Psoas muscle (tissue), 8 donors: ENCODE results near the gene SMG7. TPM values are rescaled to one million over a fixed set of nuclear protein-coding genes. Genes with fewer than 3 reads are reported as not detected.
A peak's percentile ranks its signal among the peaks of the same experiment; 100 is the strongest.
"Not testable (repeated sequence)": the region's sequence is repeated elsewhere in the genome, so short reads cannot be mapped to it uniquely, and the experiment has no call there.

Source experiments
- ATAC-seq, 4 donors: fragments of 200-7000 bp; cut with Tn5 transposase; one replicate each; pipeline ENCODE4 v1.9.1; 2020; ENCODE audit warnings: moderate library complexity in 3 of 4, mild to moderate bottlenecking in 2 of 4
- DNase-seq, 2 donors: peaks; one replicate each; pipeline ENCODE4 v3.0.0-alpha.2; 2020
- H3K27ac ChIP-seq: fragments of 200-600 bp; one replicate; pipeline ENCODE4 v1.8.0; 2022
- H3K27me3 ChIP-seq, 3 donors: fragments of 200-600 bp in 1 of 3; one replicate each; pipeline versions ENCODE4 v1.6.1 to v1.8.0; 2013 to 2022; ENCODE audit warnings: low read length in 2 of 3, mild to moderate bottlenecking in 2 of 3, moderate library complexity in 1 of 3; ENCODE audit not compliant: insufficient read depth in 3 of 3
- H3K36me3 ChIP-seq, 2 donors: fragments of 200-600 bp in 1 of 2; one replicate each; pipeline versions ENCODE4 v1.6.1 to v1.8.0; 2013 to 2022; ENCODE audit warnings: low read depth in 1 of 2, mild to moderate bottlenecking in 1 of 2, moderate library complexity in 1 of 2; ENCODE audit not compliant: insufficient read depth in 1 of 2
- H3K4me1 ChIP-seq: fragments of 200-600 bp; one replicate; pipeline ENCODE4 v1.8.0; 2022
- H3K4me3 ChIP-seq: fragments of 200-600 bp; one replicate; pipeline ENCODE4 v1.8.0; 2022; ENCODE audit warnings: mild to moderate bottlenecking
- H3K9me3 ChIP-seq: fragments of 200-600 bp; one replicate; pipeline ENCODE4 v1.8.0; 2022
- CTCF ChIP-seq: fragments of 200-600 bp; IDR thresholded peaks from one replicate; pipeline ENCODE4 v1.8.0; 2022; ENCODE audit warnings: antibody characterized with exemption
- WGBS, 3 donors: extraction: QIAGEN DNeasy Blood & Tissue Kit; methylation state at CpG; one replicate each; pipeline versions ENCODE4 v1.1.6 to v1.1.7; 2013; 5-methylcytosine and 5-hydroxymethylcytosine counted together
- intact Hi-C, 2 donors: fragments of 100-400 bp; cut with DNase I; formaldehyde crosslinking; loops; one replicate each; pipeline versions ENCODE4 v1.11.0 to v1.14.2; 2022
- long read RNA-seq, 2 donors: library from polyadenylated mRNA; unstranded; transcript quantifications; one replicate each; pipeline ENCODE4 v2.0.0, GENCODE V29; 2021
- polyA plus RNA-seq, 3 donors: library from polyadenylated mRNA; stranded (reverse); fragments of 200-250 nt; gene quantifications; one replicate each; pipeline ENCODE4 v1.2.3, GENCODE V29; 2013
- total RNA-seq, 4 donors: library from RNA; stranded (reverse); fragmentation: NEBNext Ultra II Directional in 2 of 4; extraction: Animal tissue kit (Norgen Biotek cat#: 25700) in 2 of 4; gene quantifications; one replicate each; pipeline versions ENCODE4 v1.2.1 to v1.2.4, GENCODE V29; 2021 to 2023
- donor health status: healthy with polysubstance abuse.
- donor health status: DM: no; HTN: no; CAD: no; lungs with moderate emphysema.
- donor health status: Bipolar disorder and iron deficiency.
- donor health status: healthy.
- donor health status: DM: yes; HTN: yes; CAD: no.
- donor health status: DM: no; HTN: no; CAD: no.
- donor health status: DM: no; HTN: no; CAD: no.
- donor health status: DM: yes; HTN: yes; CAD: no.

SMG7 gene
- 10 to 100 TPM; 21.1 to 40.3 (median 32.1) TPM for total RNA-seq
- 10 to 100 TPM; 14.1 to 26.4 (median 22.9) TPM for polyA plus RNA-seq
- long read RNA-seq, donor 1, partial matches to known transcripts = 7 of 10 reads
- long read RNA-seq, donor 1, other reads (novel, unspliced or antisense) = 3 of 10 reads
- long read RNA-seq, donor 2, partial matches to known transcripts = 10 of 13 reads
- long read RNA-seq, donor 2, other reads (novel, unspliced or antisense) = 3 of 13 reads

GRCh38 chr1:183472488-183473216, at the start of gene SMG7:
Gene SMG7 (plus strand): TSS chr1:183472499. CDS start chr1:183472621, 122 bp downstream.
- H3K27me3 ChIP-seq = no peaks in the 10 kb centered on the region
- ATAC-seq (peak in 2 of 4 donors; percentile 1 to 5), DNase-seq (peak; percentile 60 to 72)
- WGBS, 3 donors = 0 to 1% (median 0%) methylated on average over 52 to 69 of the region's 70 CpGs
- H3K9me3 ChIP-seq = no peaks in the 10 kb centered on the region
- peaks cover 41% of the 10 kb centered on the region for H3K4me1 ChIP-seq
- peak within 1 kb of the TSS; percentile 98 for H3K4me3 ChIP-seq
- H3K27ac ChIP-seq = peak within 1 kb of the TSS; percentile 99
- H3K36me3 ChIP-seq = no peaks in the 10 kb centered on the region
- TF ChIP-seq CTCF = no peak
- intact Hi-C loops = loop anchor here (2.0 to 5.0 kb wide), 2 partner anchors 150 to 162 kb away; partner anchors contain the start of gene ARPC5 (in 1 of the 2)

- H3K27ac ChIP-seq = no peak overlapping the region
- H3K27me3 ChIP-seq = peaks cover 0 to 50% (median 2%) of the 10 kb centered on the region in 3 donors
- ATAC-seq (no peak), DNase-seq (no peak)
- no peak for TF ChIP-seq CTCF
- 42 to 54% (median 49%) methylated on average over 1 of the region's 1 CpG for WGBS, 3 donors
- H3K9me3 ChIP-seq = no peaks in the 10 kb centered on the region
- intact Hi-C loops = no loop called here
- H3K4me1 ChIP-seq = no peaks in the 10 kb centered on the region
- H3K4me3 ChIP-seq = no peak overlapping the region
- H3K36me3 ChIP-seq = no peaks in the 10 kb centered on the region
Measured at GRCh38 chr1:183423541-183423940, 48.8 kb upstream of the SMG7 start.

GRCh38 chr1:183424691-183425090, 47.6 kb upstream of the SMG7 start:
- DNase-seq (no peak), ATAC-seq (no peak)
- no peaks in the 10 kb centered on the region for H3K4me1 ChIP-seq
- peaks cover 0 to 42% (median 4%) of the 10 kb centered on the region in 3 donors for H3K27me3 ChIP-seq
- H3K36me3 ChIP-seq = no peaks in the 10 kb centered on the region
- TF ChIP-seq CTCF = no peak
- intact Hi-C loops = no loop called here
- H3K27ac ChIP-seq = no peak overlapping the region
- no peaks in the 10 kb centered on the region for H3K9me3 ChIP-seq
- no peak overlapping the region for H3K4me3 ChIP-seq

GRCh38 chr1:183427591-183427990, 44.7 kb upstream of the SMG7 start:
- H3K4me1 ChIP-seq, ATAC-seq, H3K4me3 ChIP-seq, DNase-seq, H3K27ac ChIP-seq, intact Hi-C loops, H3K36me3 ChIP-seq, H3K9me3 ChIP-seq: not testable (repeated sequence)
- 43 to 57% (median 51%) methylated on average over 2 to 3 of the region's 3 CpGs for WGBS, 3 donors
- H3K27me3 ChIP-seq = peaks cover 0 to 17% (median 4%) of the 10 kb centered on the region in 3 donors

- 88 to 96% (median 91%) methylated on average over 4 of the region's 4 CpGs for WGBS, 3 donors
- no peak for ATAC-seq
- H3K4me1 ChIP-seq = no peaks in the 10 kb centered on the region
- no peak overlapping the region for H3K4me3 ChIP-seq
- peaks cover 0 to 10% (median 4%) of the 10 kb centered on the region in 3 donors for H3K27me3 ChIP-seq
- no peaks in the 10 kb centered on the region for H3K9me3 ChIP-seq
- intact Hi-C loops = no loop called here
- no peaks in the 10 kb centered on the region for H3K36me3 ChIP-seq
- no peak for TF ChIP-seq CTCF
- no peak for DNase-seq
- H3K27ac ChIP-seq = no peak overlapping the region
Measured at GRCh38 chr1:183431840-183432547, 40.3 kb upstream of the SMG7 start.
